K562 (cell line): Measurements from ENCODE around the gene ZER1. TPM values are rescaled to one million over a fixed set of nuclear protein-coding genes. Genes with fewer than 3 reads are reported as not detected.

ENCODE experiments used
- BDP1 ChIP-seq: IDR thresholded peaks from 3 replicates; pipeline ENCODE4 v1.6.1; 2011; ENCODE audit not compliant: insufficient read length, insufficient read depth
- CBX5 ChIP-seq: IDR thresholded peaks from 2 replicates; pipeline ENCODE4 v1.6.1; 2014; ENCODE audit warnings: low read depth, borderline replicate concordance
- CREB1 ChIP-seq, 2 experiments: sonication (generic) in 1 of 2; formaldehyde crosslinking in 1 of 2; IDR thresholded peaks; 2 replicates each; pipeline versions ENCODE4 v1.6.1 to v1.8.0; 2012 to 2022; ENCODE audit warnings: inconsistent platforms in 1 of 2, mild to moderate bottlenecking in 1 of 2, missing genetic modification reagents in 1 of 2, moderate library complexity in 1 of 2
- CTBP1 ChIP-seq: fragments of 450-650 bp; IDR thresholded peaks from 2 replicates; pipeline ENCODE4 v1.6.1; 2016; ENCODE audit warnings: borderline replicate concordance
- HNRNPK ChIP-seq: fragments of 200-400 bp; formaldehyde crosslinking; IDR thresholded peaks from one replicate; pipeline ENCODE4 v1.6.1; 2018; ENCODE audit warnings: mild to moderate bottlenecking, low read depth, low read length; ENCODE audit not compliant: poor library complexity, severe bottlenecking
- KAT7 ChIP-seq: sonication (generic); formaldehyde crosslinking; IDR thresholded peaks from 2 replicates; pipeline ENCODE4 v1.8.0; 2022; ENCODE audit warnings: missing genetic modification reagents, mild to moderate bottlenecking, borderline replicate concordance
- MCM5 ChIP-seq: fragments of 450-650 bp; IDR thresholded peaks from 2 replicates; pipeline ENCODE4 v1.6.1; 2016; ENCODE audit warnings: low read depth
- MYBL2 ChIP-seq, 2 experiments: fragments of 450-650 bp in 1 of 2; sonication (generic) in 1 of 2; formaldehyde crosslinking in 1 of 2; IDR thresholded peaks; 2 replicates each; pipeline versions ENCODE4 v1.6.1 to v1.8.1; 2017 to 2022; ENCODE audit warnings: borderline replicate concordance in 1 of 2, inconsistent platforms in 1 of 2, low read depth in 1 of 2, mild to moderate bottlenecking in 1 of 2, missing genetic modification reagents in 1 of 2, moderate library complexity in 1 of 2
- NCOA1 ChIP-seq: fragments of 450-650 bp; IDR thresholded peaks from 2 replicates; pipeline ENCODE4 v1.6.1; 2016; ENCODE audit warnings: low read depth
- PML ChIP-seq: IDR thresholded peaks from 2 replicates; pipeline ENCODE4 v1.6.1; 2012; ENCODE audit warnings: low read length, inconsistent platforms
- RFX5 ChIP-seq: IDR thresholded peaks from 2 replicates; pipeline ENCODE4 v1.6.1; 2011; ENCODE audit warnings: low read depth, mild to moderate bottlenecking, improper control_type of control experiment, low read length
- SMAD4 ChIP-seq: fragments of 250-450 bp; sonication (Bioruptor Pico); conservative IDR thresholded peaks from 2 replicates; pipeline ENCODE4 v1.8.0; 2021; ENCODE audit warnings: inconsistent platforms, mild to moderate bottlenecking, moderate library complexity
- ZBTB8A ChIP-seq: fragments of 450-650 bp; IDR thresholded peaks from 2 replicates; pipeline ENCODE4 v1.6.1; 2018; ENCODE audit warnings: mild to moderate bottlenecking, moderate library complexity; ENCODE audit not compliant: partially characterized antibody
- polyA plus RNA-seq, 8 experiments: library from polyadenylated mRNA; depleted of rRNA in 4 of 8; stranded (reverse) in 5 of 8; unstranded in 3 of 8; fragments of >200 nt; fragmentation: Nextera tagmentation in 2 of 8; fragmentation: Illumina TruSeq in 1 of 8; extraction: Ambion mirVana in 2 of 8; extraction: Trizol in 1 of 8; gene quantifications; 2 replicates each; pipeline versions ENCODE4 v1.2.1 to v1.2.3, GENCODE V29; 2011 to 2014; ENCODE audit warnings: inconsistent platforms in 1 of 8, missing spikeins in 1 of 8
- total RNA-seq, 7 experiments: library from RNA; depleted of rRNA in 6 of 7; stranded (reverse); fragments of >200 nt in 6 of 7; fragmentation: Illumina TruSeq in 2 of 7; extraction: Trizol in 2 of 7; gene quantifications; 2 replicates each; pipeline versions ENCODE4 v1.2.1 to v1.2.3, GENCODE V29; 2011 to 2021; ENCODE audit warnings: low replicate concordance in 1 of 7
- TF ChIP-seq, protein P1 (sequence below): fragments of 250-450 bp; sonication (Bioruptor Pico); IDR thresholded peaks from 2 replicates; pipeline ENCODE4 v1.4.0; 2020; ENCODE audit warnings: mild to moderate bottlenecking

The ZER1 gene
- total and polyA plus RNA-seq, 9 of the 15 experiments (the other 6 are each of a cell fraction or from before 2014, with no cell fraction given) = 0.07 to 10.7 (median 6.2) TPM

DNA sequence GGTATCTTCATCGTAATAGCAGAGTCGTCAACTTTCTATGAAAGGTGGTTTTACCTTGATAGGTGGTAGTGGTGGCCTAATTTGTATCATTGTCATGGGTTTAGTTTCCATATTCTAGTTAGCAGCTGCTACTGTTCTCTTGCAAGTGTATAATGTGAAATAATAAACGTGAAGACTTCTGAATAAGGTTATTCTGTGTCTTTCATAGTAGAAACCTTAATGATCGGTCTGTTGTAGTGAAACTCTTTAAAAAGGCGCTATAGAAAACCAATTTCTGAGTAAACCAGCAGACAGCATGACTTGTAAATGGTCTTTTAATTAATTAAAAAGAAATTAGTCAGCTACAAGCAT lies 81.1 kb downstream of the ZER1 start (continued):
- TF ChIP-seq, protein P1, sequence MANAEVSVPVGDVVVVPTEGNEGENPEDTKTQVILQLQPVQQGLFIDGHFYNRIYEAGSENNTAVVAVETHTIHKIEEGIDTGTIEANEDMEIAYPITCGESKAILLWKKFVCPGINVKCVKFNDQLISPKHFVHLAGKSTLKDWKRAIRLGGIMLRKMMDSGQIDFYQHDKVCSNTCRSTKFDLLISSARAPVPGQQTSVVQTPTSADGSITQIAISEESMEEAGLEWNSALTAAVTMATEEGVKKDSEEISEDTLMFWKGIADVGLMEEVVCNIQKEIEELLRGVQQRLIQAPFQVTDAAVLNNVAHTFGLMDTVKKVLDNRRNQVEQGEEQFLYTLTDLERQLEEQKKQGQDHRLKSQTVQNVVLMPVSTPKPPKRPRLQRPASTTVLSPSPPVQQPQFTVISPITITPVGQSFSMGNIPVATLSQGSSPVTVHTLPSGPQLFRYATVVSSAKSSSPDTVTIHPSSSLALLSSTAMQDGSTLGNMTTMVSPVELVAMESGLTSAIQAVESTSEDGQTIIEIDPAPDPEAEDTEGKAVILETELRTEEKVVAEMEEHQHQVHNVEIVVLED (CRISPR knock-in tag) = no peak
- no peak for TF ChIP-seq HNRNPK
- TF ChIP-seq NCOA1 = 0 out of 2 replicates have a peak, but pooled peaks have one; percentile 12
- TF ChIP-seq BDP1 = no peak
- TF ChIP-seq MYBL2 (IDR thresholded peaks at IDR 0.05; ENCODE audit: low read depth) = no peak
- TF ChIP-seq MYBL2 (CRISPR knock-in tag; IDR thresholded peaks at IDR 0.05; ENCODE audit: borderline replicate concordance) = no peak
- no peak for TF ChIP-seq CREB1 (IDR thresholded peaks at IDR 0.05)
- TF ChIP-seq CREB1 (CRISPR knock-in tag; IDR thresholded peaks at IDR 0.05) = no peak
- TF ChIP-seq PML = 0 out of 2 replicates have a peak, but pooled peaks have one; percentile 17
- no peak for TF ChIP-seq ZBTB8A
- no peak for TF ChIP-seq CBX5
- no peak for TF ChIP-seq RFX5
- no peak for TF ChIP-seq SMAD4 (CRISPR knock-in tag)
- TF ChIP-seq MCM5 = no peak
- TF ChIP-seq CTBP1 = no peak
- TF ChIP-seq KAT7 (CRISPR knock-in tag) = 0 out of 2 replicates have a peak, but pooled peaks have one; percentile 53
